ENCODE measurements around the gene PAMR1. TPM values are rescaled to one million over a fixed set of nuclear protein-coding genes. Genes with fewer than 3 reads are reported as not detected.

The PAMR1 gene
- total RNA-seq, 6 experiments from 2014 or later = 2.0 to 4.2 (median 2.8) TPM

GRCh38 chr11:35566181-35566580 is 40.8 kb upstream of the PAMR1 start:
- no peak for ATAC-seq
- Histone ChIP-seq H3K9me3 (no peaks in the 10 kb centered on the region), H3K36me3 (no peaks in the 10 kb centered on the region), H3K27ac (no peak overlapping the region), H3K4me1 (no peaks in the 10 kb centered on the region), H3K27me3 (no peaks in the 10 kb centered on the region), H3K4me3 (no peak overlapping the region)
- WGBS (ENCODE audit: insufficient coverage, low coverage, low lambda C conversion rate, missing lambda C conversion rate) = 30% methylated on average over 4 of the region's 4 CpGs
- intact Hi-C loops (cut with DNase I) = no loop called here
- no peak for DNase-seq
- TF ChIP-seq POLR2A (IDR thresholded peaks at IDR 0.05) (no peak), CTCF (IDR thresholded peaks at IDR 0.05) (no peak)

DNA sequence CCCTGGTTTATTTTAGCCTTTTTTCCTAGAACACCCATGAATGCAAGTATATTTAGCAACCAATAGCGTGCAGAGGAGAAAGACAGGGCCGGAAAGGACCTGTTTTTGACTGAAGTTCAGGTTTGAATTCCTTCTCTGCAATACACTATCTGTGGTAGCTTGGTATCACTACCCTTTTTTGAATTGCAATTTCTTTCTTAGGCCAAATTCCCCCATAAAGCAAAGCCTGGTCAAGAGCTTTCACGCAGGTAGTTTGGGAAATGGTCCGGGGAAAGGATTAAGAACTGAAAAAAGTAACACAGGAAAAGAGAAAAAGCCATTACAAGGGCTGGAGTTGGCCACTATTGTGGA is 38.8 kb upstream of the PAMR1 start:
- 52% methylated on average over 4 of the region's 4 CpGs for WGBS (ENCODE audit: insufficient coverage, low coverage, low lambda C conversion rate, missing lambda C conversion rate)
- intact Hi-C loops (cut with DNase I) = no loop called here
- TF ChIP-seq POLR2A (IDR thresholded peaks at IDR 0.05) = no peak
- TF ChIP-seq CTCF (IDR thresholded peaks at IDR 0.05) = no peak
- Histone ChIP-seq H3K27me3 (no peaks in the 10 kb centered on the region), H3K4me3 (no peak overlapping the region), H3K27ac (no peak overlapping the region), H3K4me1 (no peaks in the 10 kb centered on the region), H3K36me3 (no peaks in the 10 kb centered on the region), H3K9me3 (no peaks in the 10 kb centered on the region)
- DNase-seq = no peak
- no peak for ATAC-seq

DNA sequence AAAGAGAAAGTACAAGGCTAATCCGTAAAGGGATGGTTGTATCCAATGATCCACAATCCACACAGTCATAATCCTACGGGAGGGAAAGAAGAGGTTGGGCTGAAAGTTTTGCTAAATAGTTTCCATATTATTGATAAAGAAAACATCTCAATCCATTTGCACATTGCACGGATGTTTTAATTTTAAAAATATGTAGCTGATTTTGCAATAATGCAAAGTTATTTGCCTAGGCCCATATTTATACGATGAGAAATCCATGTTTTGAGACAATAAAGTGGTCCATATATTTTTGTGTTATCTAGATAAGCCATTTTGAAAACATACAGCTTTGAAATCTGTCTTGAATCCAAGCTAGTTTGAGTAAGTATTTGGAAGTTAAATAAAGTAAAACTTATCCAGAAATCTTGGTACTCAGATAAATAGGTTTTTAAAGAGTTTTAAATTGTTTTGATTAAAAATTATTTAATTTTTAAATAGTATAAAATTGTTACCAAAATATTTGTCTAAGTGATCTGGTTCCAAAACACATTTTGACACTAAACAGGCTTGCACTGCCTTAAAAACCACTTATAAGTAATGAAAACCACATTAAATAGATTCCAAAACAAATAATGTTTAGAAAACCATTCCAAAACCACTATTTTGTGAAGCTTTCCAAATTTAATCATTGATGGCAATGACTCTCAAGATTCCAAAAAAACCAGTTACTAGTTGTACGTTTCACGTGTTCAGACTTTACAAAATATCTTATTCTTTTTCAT is 38.2 kb upstream of the PAMR1 start:
- no peaks in the 10 kb centered on the region for H3K36me3 ChIP-seq
- intact Hi-C loops (cut with DNase I) = no loop called here
- no peaks in the 10 kb centered on the region for H3K9me3 ChIP-seq
- no peaks in the 10 kb centered on the region for H3K27me3 ChIP-seq
- DNase-seq (no peak), ATAC-seq (no peak)
- H3K27ac ChIP-seq = no peak overlapping the region
- no peaks in the 10 kb centered on the region for H3K4me1 ChIP-seq
- WGBS (ENCODE audit: insufficient coverage, low coverage, low lambda C conversion rate, missing lambda C conversion rate) = 58% methylated on average over 6 of the region's 6 CpGs
- H3K4me3 ChIP-seq = no peak overlapping the region
- no peak for TF ChIP-seq POLR2A (IDR thresholded peaks at IDR 0.05)
- TF ChIP-seq CTCF (IDR thresholded peaks at IDR 0.05) = no peak

GRCh38 chr11:35559949-35560348 is 34.5 kb upstream of the PAMR1 start:
- TF ChIP-seq POLR2A (IDR thresholded peaks at IDR 0.05) = no peak
- TF ChIP-seq CTCF (IDR thresholded peaks at IDR 0.05) = no peak
- intact Hi-C loops (cut with DNase I) = no loop called here
- H3K27me3 ChIP-seq = no peaks in the 10 kb centered on the region

More at GRCh38 chr11:35559949-35560348, 34.5 kb upstream of the PAMR1 start:
- no peaks in the 10 kb centered on the region for H3K36me3 ChIP-seq
- no peaks in the 10 kb centered on the region for H3K9me3 ChIP-seq
- H3K4me3 ChIP-seq = no peak overlapping the region
- ATAC-seq (no peak), DNase-seq (no peak)
- H3K27ac ChIP-seq = no peak overlapping the region
- WGBS (ENCODE audit: insufficient coverage, low coverage, low lambda C conversion rate, missing lambda C conversion rate) = 57% methylated on average over 2 of the region's 5 CpGs
- H3K4me1 ChIP-seq = no peaks in the 10 kb centered on the region

Measured in right lobe of liver (tissue), 6 donors.